GM19397 (cell line): ENCODE data around the gene TKFC.
"Not testable (repeated sequence)": the region's sequence is repeated elsewhere in the genome, so short reads cannot be mapped to it uniquely, and the experiment has no call there.

Source experiments
- ATAC-seq: cut with Tn5 transposase; IDR thresholded peaks from one replicate; pipeline ENCODE4 v1.9.1; 2021; ENCODE audit warnings: mild to moderate bottlenecking, moderate library complexity; ENCODE audit not compliant: unreplicated experiment

The TKFC gene

GRCh38 chr11:61362542-61362875, 29.5 kb downstream of the TKFC start:
- ATAC-seq: no peak

DNA sequence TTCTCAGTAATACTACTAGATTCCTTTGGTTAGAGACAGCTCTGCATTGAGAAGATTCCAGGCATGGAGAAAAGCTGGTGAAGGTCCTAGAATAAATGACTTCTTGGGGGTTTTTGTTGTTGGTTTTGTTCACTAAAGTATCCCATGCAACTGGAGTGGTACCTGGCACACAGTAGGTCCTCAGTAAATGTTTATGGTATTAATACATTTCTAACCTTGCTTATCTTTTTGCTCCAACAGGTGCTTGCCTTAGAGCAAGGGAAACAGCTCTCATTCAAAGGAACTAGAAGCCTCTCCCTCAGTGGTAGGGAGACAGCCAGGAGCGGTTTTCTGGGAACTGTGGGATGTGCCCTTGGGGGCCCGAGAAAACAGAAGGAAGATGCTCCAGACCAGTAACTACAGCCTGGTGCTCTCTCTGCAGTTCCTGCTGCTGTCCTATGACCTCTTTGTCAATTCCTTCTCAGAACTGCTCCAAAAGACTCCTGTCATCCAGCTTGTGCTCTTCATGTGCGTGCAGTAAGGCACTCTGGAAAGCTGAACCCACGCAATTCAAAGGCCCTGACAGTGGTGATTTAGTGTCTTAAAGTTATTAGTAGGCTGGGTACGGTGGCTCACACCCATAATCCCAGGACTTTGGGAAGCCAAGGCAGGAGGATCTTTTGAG, 31.1 kb downstream of the TKFC start:
- ATAC-seq: no peak

- no peak for ATAC-seq
Observed at GRCh38 chr11:61367406-61367805, 34.4 kb downstream of the TKFC start.

GRCh38 chr11:61368646-61369045, 35.6 kb downstream of the TKFC start:
- ATAC-seq: no peak

DNA sequence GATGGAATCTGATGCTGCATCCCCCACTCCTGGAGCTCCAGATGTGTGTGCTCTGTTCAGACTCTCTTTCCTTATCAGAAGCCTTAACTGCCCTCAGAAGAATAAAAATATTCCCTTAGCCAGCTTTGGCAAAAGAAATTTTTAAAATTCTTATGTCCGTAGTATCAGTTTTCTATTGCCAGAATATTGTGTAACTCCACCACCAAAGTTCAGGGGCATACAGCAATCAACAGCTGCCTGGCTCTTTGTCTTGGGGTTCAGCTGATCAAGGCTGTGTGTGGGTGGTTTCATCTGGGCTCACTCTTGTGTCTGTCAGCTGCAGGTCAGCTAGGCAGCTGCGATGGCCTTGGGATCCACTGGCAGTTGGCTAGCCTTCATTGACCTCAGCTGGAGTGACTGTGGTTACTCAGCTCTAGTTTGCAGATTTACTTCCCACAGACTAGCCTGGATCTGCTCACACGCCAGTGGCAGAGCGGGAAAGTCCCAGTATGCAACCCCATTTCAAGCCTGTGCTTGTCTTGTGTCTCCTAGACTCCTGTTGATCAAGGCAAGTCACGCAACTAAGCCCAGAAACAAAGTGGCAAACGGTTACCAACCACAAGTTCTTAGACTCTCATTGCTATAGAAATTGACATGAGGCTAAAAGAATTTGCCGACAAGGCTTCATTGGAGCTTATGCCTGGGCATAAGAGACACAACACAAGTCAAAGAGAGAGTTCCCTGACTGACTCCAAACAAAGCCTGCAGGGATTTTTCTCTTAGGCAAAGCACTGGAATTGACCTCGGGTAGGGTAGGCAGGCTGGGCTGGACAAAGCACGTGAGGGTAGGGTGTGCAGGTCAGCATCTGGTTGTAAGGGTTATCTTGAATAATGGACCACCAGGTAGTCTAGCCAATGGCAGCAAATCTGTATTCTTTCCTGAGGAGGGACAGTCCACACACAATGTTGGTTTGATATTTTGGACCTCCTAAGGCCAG, 36.6 kb downstream of the TKFC start:
- no peak for ATAC-seq

DNA sequence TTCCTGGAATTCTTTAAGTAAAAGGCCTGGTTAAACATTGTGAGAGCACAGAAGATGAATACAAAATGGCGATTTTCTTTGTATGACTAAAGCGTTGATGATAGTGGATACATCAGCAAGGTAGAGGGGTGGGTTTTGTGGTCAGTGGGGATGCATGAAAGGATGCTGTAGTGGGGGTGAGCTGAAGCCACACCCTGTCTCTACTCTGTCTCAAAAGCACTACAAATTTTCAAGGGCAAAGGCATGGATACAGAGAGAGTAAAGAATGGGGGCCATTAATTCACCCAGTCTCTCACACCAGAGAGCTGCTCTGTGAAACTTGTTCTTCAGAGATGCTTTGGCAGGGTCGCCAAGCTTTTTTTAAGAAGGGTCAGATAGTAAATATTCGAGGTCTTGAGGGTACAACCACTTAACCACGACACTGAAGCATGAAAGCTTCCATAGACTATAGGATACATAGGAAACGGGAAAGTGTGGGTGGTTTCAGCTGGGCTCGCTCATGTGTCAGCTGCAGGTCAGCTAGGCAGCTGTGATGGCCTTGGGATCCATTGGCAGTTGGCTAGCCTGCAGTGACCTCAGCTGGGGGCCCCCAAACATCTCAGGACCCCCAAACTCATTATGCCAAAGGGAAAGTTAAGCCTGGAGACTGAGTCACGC, 37.4 kb downstream of the TKFC start:
- no peak for ATAC-seq

GRCh38 chr11:61372659-61373420, 39.8 kb downstream of the TKFC start:
- no peak for ATAC-seq

- ATAC-seq: no peak
Observed at GRCh38 chr11:61375761-61376108, 42.7 kb downstream of the TKFC start.

DNA sequence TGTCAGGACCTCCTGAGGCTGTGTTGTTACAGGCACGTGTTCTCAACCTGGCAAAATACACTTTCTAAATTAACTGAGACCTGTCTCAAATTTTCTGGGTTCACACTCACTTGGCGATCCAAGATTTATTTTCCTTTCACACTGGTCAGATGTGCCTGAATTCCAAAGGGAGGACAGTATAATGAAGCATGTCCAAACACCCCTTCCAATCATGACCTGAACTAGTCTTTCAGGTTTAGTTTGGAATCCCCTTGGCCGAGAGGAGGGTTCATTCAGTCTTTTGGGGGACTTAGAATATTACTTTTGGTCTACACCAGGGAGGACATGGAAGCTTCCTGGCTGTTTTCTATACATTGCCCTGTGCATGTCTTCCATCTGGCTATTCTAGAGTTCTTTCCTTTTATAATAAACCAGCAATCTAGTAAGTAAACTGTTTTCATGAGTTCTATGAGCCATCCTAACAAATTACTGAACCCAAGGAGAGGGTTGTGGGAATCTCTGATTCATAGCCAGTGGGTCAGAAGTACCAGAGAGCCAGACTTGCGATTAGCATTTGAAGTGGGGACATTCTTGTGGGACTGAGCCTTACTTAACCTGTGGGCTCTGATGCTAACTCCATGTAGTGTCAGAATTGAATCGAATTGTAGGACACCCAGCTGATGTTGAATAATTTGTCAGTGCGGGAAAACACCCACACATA, 44.6 kb downstream of the TKFC start:
- no peak for ATAC-seq

- no peak for ATAC-seq
Observed at GRCh38 chr11:61378713-61379313, 45.8 kb downstream of the TKFC start.

DNA sequence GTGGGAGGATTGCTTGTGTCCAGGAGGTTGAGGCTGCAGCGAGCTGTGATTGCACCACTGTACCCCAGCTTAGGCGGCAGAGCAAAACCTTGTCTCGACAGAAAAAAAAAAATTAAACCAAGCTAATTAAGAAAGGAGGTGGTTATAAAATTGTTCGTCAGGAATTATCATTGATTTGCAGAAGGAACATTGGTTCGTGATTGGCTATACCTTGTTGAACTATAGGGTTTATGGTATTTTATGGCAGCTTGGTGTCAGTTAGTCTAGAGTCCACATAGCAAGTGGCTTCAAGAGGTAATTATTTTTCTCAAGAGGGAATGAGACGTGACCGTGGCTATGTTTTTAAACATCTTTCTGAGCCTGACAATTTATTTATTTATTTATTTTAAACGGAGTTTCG, 47.9 kb downstream of the TKFC start:
- no peak for ATAC-seq

DNA sequence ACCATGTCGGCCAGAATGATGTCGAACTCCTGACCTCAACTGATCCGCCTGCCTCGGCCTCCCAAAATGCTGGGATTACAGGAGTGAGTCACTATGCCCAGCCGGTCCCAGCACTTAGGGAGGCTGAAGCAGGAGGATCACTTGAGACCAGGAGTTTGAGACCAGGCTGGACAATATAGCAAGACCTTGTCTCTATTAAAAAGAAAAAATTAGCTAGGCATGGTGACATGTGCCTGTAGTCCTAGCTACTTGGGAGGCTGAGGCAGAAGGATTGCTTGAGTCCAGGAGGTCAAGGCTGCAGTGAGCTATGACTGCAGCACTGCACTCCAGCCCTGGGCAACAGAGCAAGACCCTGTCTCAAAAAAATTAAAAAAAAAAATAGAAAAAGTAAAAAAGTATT, 50.8 kb downstream of the TKFC start:
- not testable (repeated sequence) for ATAC-seq

GRCh38 chr11:61384271-61385242, 51.5 kb downstream of the TKFC start:
- ATAC-seq: no peak

DNA sequence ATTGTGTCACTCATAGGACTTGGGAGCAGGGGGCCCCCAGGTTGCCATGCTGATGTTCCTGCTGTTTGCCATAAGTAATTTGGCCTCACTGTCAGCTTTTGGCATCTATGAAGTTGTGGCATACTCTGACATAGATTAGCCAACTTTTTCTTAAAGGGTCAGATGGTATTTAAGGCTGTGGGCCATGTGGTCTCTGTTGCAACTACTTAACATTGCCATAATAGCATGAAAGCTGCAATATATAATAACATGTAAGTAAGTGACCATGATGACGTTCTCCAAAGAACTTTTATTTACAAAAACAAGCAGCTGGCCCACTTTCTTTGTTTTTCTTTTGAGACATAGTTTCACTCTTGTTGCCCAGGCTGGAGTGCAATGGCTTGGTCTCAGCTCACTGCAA, 57.1 kb downstream of the TKFC start:
- ATAC-seq: no peak

GRCh38 chr11:61392981-61393595, 60.1 kb downstream of the TKFC start:
- ATAC-seq: no peak
